ENCODE results near the gene NT5M.

Gene NT5M

GRCh38 chr17:17354560-17355349, 51.6 kb downstream of the NT5M start:
- H3K36me3 ChIP-seq: no peaks in the 10 kb centered on the region
- TF ChIP-seq Cebpa-rat (IDR thresholded peaks at IDR 0.05): no peak
- H3K9me3 ChIP-seq: peaks cover 6% of the 10 kb centered on the region; the same call in 1 of the 2 replicates
- H3K4me1 ChIP-seq: peaks cover 23% of the 10 kb centered on the region
- no peaks in the 10 kb centered on the region for H4K20me1 ChIP-seq
- H3K27ac ChIP-seq: no peak overlapping the region
- peak overlapping the region; percentile 33 for H3K4me2 ChIP-seq
- H3K9ac ChIP-seq: no peak overlapping the region
- no peak overlapping the region for H3K4me3 ChIP-seq
- no peaks in the 10 kb centered on the region for H3K27me3 ChIP-seq

GRCh38 chr17:17355426-17355825, 52.3 kb downstream of the NT5M start:
- Histone ChIP-seq H3K4me3 (no peak overlapping the region), H4K20me1 (no peaks in the 10 kb centered on the region), H3K36me3 (no peaks in the 10 kb centered on the region), H3K4me2 (peak overlapping the region; percentile 33), H3K4me1 (peaks cover 23% of the 10 kb centered on the region), H3K9ac (no peak overlapping the region), H3K27ac (no peak overlapping the region), H3K9me3 (peaks cover 11% of the 10 kb centered on the region; the same call in 1 of the 2 replicates), H3K27me3 (no peaks in the 10 kb centered on the region)
- TF ChIP-seq Cebpa-rat (IDR thresholded peaks at IDR 0.05): no peak

- no peaks in the 10 kb centered on the region for H3K36me3 ChIP-seq
- no peak for TF ChIP-seq Cebpa-rat (IDR thresholded peaks at IDR 0.05)
- H3K9ac ChIP-seq: peak overlapping the region; percentile 38; the same call in 1 of the 2 replicates
These were observed 53.2 kb downstream of the NT5M start for GRCh38 chr17:17356149-17356930.

GRCh38 chr17:17356931-17357270, 53.7 kb downstream of the NT5M start:
- Histone ChIP-seq H3K27me3 (no peaks in the 10 kb centered on the region), H3K4me2 (no peak overlapping the region), H3K4me1 (peaks cover 23% of the 10 kb centered on the region), H3K9ac (no peak overlapping the region), H4K20me1 (no peaks in the 10 kb centered on the region), H3K36me3 (no peaks in the 10 kb centered on the region), H3K4me3 (no peak overlapping the region), H3K9me3 (peaks cover 17% of the 10 kb centered on the region), H3K27ac (peak overlapping the region; percentile 56; the same call in 1 of the 2 replicates)
- no peak for TF ChIP-seq Cebpa-rat (IDR thresholded peaks at IDR 0.05)

More at GRCh38 chr17:17356149-17356930, 53.2 kb downstream of the NT5M start:
- H3K4me1 ChIP-seq: peaks cover 23% of the 10 kb centered on the region
- H3K4me2 ChIP-seq: peak overlapping the region; percentile 13; the same call in 1 of the 2 replicates
- H3K27ac ChIP-seq: peak overlapping the region; percentile 56
- H4K20me1 ChIP-seq: no peaks in the 10 kb centered on the region
- H3K4me3 ChIP-seq: no peak overlapping the region
- H3K27me3 ChIP-seq: no peaks in the 10 kb centered on the region
- H3K9me3 ChIP-seq: peaks cover 17% of the 10 kb centered on the region

GRCh38 chr17:17358060-17358751, 55.0 kb downstream of the NT5M start:
- TF ChIP-seq Cebpa-rat (IDR thresholded peaks at IDR 0.05): no peak
- Histone ChIP-seq H3K4me3 (no peak overlapping the region), H3K27me3 (no peaks in the 10 kb centered on the region), H3K36me3 (no peaks in the 10 kb centered on the region), H3K9ac (no peak overlapping the region), H3K9me3 (peaks cover 17% of the 10 kb centered on the region), H3K4me2 (no peak overlapping the region), H3K4me1 (peaks cover 19% of the 10 kb centered on the region), H3K27ac (no peak overlapping the region), H4K20me1 (no peaks in the 10 kb centered on the region)

GRCh38 chr17:17358866-17359265, 55.7 kb downstream of the NT5M start:
- no peak overlapping the region for H3K4me2 ChIP-seq
- no peaks in the 10 kb centered on the region for H3K36me3 ChIP-seq
- no peaks in the 10 kb centered on the region for H3K27me3 ChIP-seq
- H3K4me3 ChIP-seq: no peak overlapping the region
- H3K27ac ChIP-seq: no peak overlapping the region
- peaks cover 20% of the 10 kb centered on the region for H3K4me1 ChIP-seq
- no peak for TF ChIP-seq Cebpa-rat (IDR thresholded peaks at IDR 0.05)
- H3K9ac ChIP-seq: no peak overlapping the region
- H4K20me1 ChIP-seq: no peaks in the 10 kb centered on the region
- H3K9me3 ChIP-seq: peaks cover 17% of the 10 kb centered on the region

GRCh38 chr17:17359271-17359670, 56.1 kb downstream of the NT5M start:
- Histone ChIP-seq H3K4me3 (no peak overlapping the region), H3K9me3 (peaks cover 17% of the 10 kb centered on the region), H3K4me1 (peaks cover 24% of the 10 kb centered on the region), H4K20me1 (no peaks in the 10 kb centered on the region), H3K9ac (no peak overlapping the region), H3K27ac (no peak overlapping the region), H3K27me3 (no peaks in the 10 kb centered on the region), H3K36me3 (no peaks in the 10 kb centered on the region), H3K4me2 (no peak overlapping the region)
- TF ChIP-seq Cebpa-rat (IDR thresholded peaks at IDR 0.05): no peak

- Histone ChIP-seq H3K4me1 (peaks cover 17% of the 10 kb centered on the region), H3K4me3 (no peak overlapping the region), H3K27me3 (no peaks in the 10 kb centered on the region), H3K4me2 (no peak overlapping the region), H3K36me3 (no peaks in the 10 kb centered on the region), H4K20me1 (no peaks in the 10 kb centered on the region), H3K9ac (no peak overlapping the region), H3K27ac (no peak overlapping the region), H3K9me3 (peaks cover 17% of the 10 kb centered on the region)
- TF ChIP-seq Cebpa-rat (IDR thresholded peaks at IDR 0.05): no peak
These were observed 57.0 kb downstream of the NT5M start for GRCh38 chr17:17360087-17360730.

GRCh38 chr17:17361543-17361866, 58.3 kb downstream of the NT5M start:
- TF ChIP-seq Cebpa-rat (IDR thresholded peaks at IDR 0.05): no peak
- Histone ChIP-seq H3K4me3 (no peak overlapping the region), H3K4me2 (no peak overlapping the region), H4K20me1 (no peaks in the 10 kb centered on the region), H3K9ac (no peak overlapping the region), H3K27ac (no peak overlapping the region), H3K4me1 (peaks cover 9% of the 10 kb centered on the region), H3K9me3 (peaks cover 27% of the 10 kb centered on the region), H3K36me3 (no peaks in the 10 kb centered on the region), H3K27me3 (no peaks in the 10 kb centered on the region)

All from BLaER1 (cell line).